Measurements from ENCODE around the gene STOM. TPM values are rescaled to one million over a fixed set of nuclear protein-coding genes. Genes with fewer than 3 reads are reported as not detected.

The STOM gene
- total and polyA plus RNA-seq, 5 experiments from 2014 or later = 16.0 to 193 (median 18.7) TPM

- H3K4me1 Mint-ChIP-seq = peaks cover 24 to 75% (median 49%) of the 10 kb centered on the region in 4 donors
- DNase-seq = no peak
- peak overlapping the region in 1 of 10 donors; percentile 14 for H3K27ac Mint-ChIP-seq
- H3K4me3 Mint-ChIP-seq = no peak overlapping the region
- no peaks in the 10 kb centered on the region for H3K27me3 Mint-ChIP-seq
- POLR2A ChIA-PET = interaction anchor here (0.7 to 1.2 kb wide), 3 partner anchors 11 to 77 kb away, joined by 3 to 4 read pairs (median 3); no protein-coding TSS in a partner anchor
- H3K9me3 Mint-ChIP-seq = no peaks in the 10 kb centered on the region
- peaks cover 0 to 21% (median 14%) of the 10 kb centered on the region in 3 donors for H3K36me3 Mint-ChIP-seq
- no peak for ATAC-seq
These were observed 15.3 kb downstream of the STOM start for GRCh38 chr9:121354762-121355161.

- peak overlapping the region in 7 of 10 donors; percentile 7 to 87 (median 56) for H3K27ac Mint-ChIP-seq
- no peak for ATAC-seq
These were observed 15.9 kb downstream of the STOM start for GRCh38 chr9:121354141-121354540.

GRCh38 chr9:121353241-121354061, 16.6 kb downstream of the STOM start:
- H3K36me3 Mint-ChIP-seq = peaks cover 0 to 31% (median 21%) of the 10 kb centered on the region in 3 donors
- H3K4me1 Mint-ChIP-seq = peaks cover 19 to 62% (median 36%) of the 10 kb centered on the region in 4 donors
- DNase-seq (peak in 5 of 10 donors; percentile 32 to 70 (median 48)), ATAC-seq (peak; percentile 91 to 97)
- POLR2A ChIA-PET = interaction anchor here (1.2 kb wide), 1 partner anchor 10 kb away, joined by 3 read pairs; no protein-coding TSS in a partner anchor
- H3K27me3 Mint-ChIP-seq = peaks cover 0 to 2% (median 0%) of the 10 kb centered on the region in 5 donors
- H3K27ac Mint-ChIP-seq = peak overlapping the region in 7 of 10 donors; percentile 56 to 87 (median 71)
- no peaks in the 10 kb centered on the region for H3K9me3 Mint-ChIP-seq
- peak overlapping the region in 9 of 10 donors; percentile 12 to 72 (median 49) for H3K4me3 Mint-ChIP-seq

More at GRCh38 chr9:121354141-121354540, 15.9 kb downstream of the STOM start:
- Mint-ChIP-seq H3K9me3 (no peaks in the 10 kb centered on the region), H3K4me3 (peak overlapping the region in 2 of 10 donors; percentile 48 to 72), H3K27me3 (no peaks in the 10 kb centered on the region), H3K36me3 (peaks cover 0 to 24% (median 14%) of the 10 kb centered on the region in 3 donors), H3K4me1 (peaks cover 24 to 69% (median 43%) of the 10 kb centered on the region in 4 donors)
- POLR2A ChIA-PET = interaction anchor here (1.0 to 1.2 kb wide), 2 partner anchors 11 to 15 kb away, joined by 3 to 4 read pairs; no protein-coding TSS in a partner anchor
- no peak for DNase-seq

GRCh38 chr9:121350993-121351561, 19.0 kb downstream of the STOM start:
- H3K36me3 Mint-ChIP-seq = peaks cover 0 to 48% (median 34%) of the 10 kb centered on the region in 3 donors
- POLR2A ChIA-PET = no interaction called here
- DNase-seq = no peak
- H3K27me3 Mint-ChIP-seq = peaks cover 0 to 2% (median 0%) of the 10 kb centered on the region in 5 donors
- H3K4me1 Mint-ChIP-seq = peaks cover 10 to 44% (median 18%) of the 10 kb centered on the region in 4 donors
- H3K9me3 Mint-ChIP-seq = no peaks in the 10 kb centered on the region
- H3K4me3 Mint-ChIP-seq = no peak overlapping the region
- H3K27ac Mint-ChIP-seq = no peak overlapping the region
- ATAC-seq = no peak

GRCh38 chr9:121350036-121350435, 20.0 kb downstream of the STOM start:
- DNase-seq (no peak), ATAC-seq (no peak)
- H3K36me3 Mint-ChIP-seq = peaks cover 0 to 51% (median 31%) of the 10 kb centered on the region in 3 donors
- H3K4me1 Mint-ChIP-seq = peaks cover 9 to 40% (median 17%) of the 10 kb centered on the region in 4 donors
- POLR2A ChIA-PET = no interaction called here
- H3K27ac Mint-ChIP-seq = peak overlapping the region in 1 of 10 donors; percentile 44
- H3K9me3 Mint-ChIP-seq = no peaks in the 10 kb centered on the region
- H3K4me3 Mint-ChIP-seq = no peak overlapping the region
- peaks cover 0 to 2% (median 0%) of the 10 kb centered on the region in 5 donors for H3K27me3 Mint-ChIP-seq

GRCh38 chr9:121349009-121349408, 21.0 kb downstream of the STOM start:
- Mint-ChIP-seq H3K9me3 (no peaks in the 10 kb centered on the region), H3K4me1 (peaks cover 9 to 35% (median 14%) of the 10 kb centered on the region in 4 donors)

GRCh38 chr9:121348221-121348620, 21.8 kb downstream of the STOM start:
- POLR2A ChIA-PET = no interaction called here
- Mint-ChIP-seq H3K36me3 (peaks cover 0 to 52% (median 27%) of the 10 kb centered on the region in 3 donors), H3K27me3 (peaks cover 0 to 2% (median 0%) of the 10 kb centered on the region in 5 donors), H3K9me3 (no peaks in the 10 kb centered on the region), H3K27ac (no peak overlapping the region), H3K4me3 (no peak overlapping the region), H3K4me1 (peaks cover 3 to 27% (median 8%) of the 10 kb centered on the region in 4 donors)
- no peak for DNase-seq
- ATAC-seq = no peak

More at GRCh38 chr9:121349009-121349408, 21.0 kb downstream of the STOM start:
- Mint-ChIP-seq H3K27me3 (peaks cover 0 to 2% (median 0%) of the 10 kb centered on the region in 5 donors), H3K4me3 (no peak overlapping the region), H3K36me3 (peaks cover 0 to 50% (median 29%) of the 10 kb centered on the region in 3 donors), H3K27ac (no peak overlapping the region)
- POLR2A ChIA-PET = no interaction called here
- no peak for DNase-seq
- no peak for ATAC-seq

GRCh38 chr9:121345070-121345469, 25.0 kb downstream of the STOM start:
- DNase-seq = no peak
- H3K4me3 Mint-ChIP-seq = no peak overlapping the region
- H3K36me3 Mint-ChIP-seq = peaks cover 0 to 57% (median 20%) of the 10 kb centered on the region in 3 donors
- H3K27me3 Mint-ChIP-seq = peaks cover 0 to 2% (median 0%) of the 10 kb centered on the region in 5 donors
- no peak for ATAC-seq
- no peak overlapping the region for H3K27ac Mint-ChIP-seq
- no peaks in the 10 kb centered on the region for H3K9me3 Mint-ChIP-seq
- peaks cover 0 to 7% (median 1%) of the 10 kb centered on the region in 4 donors for H3K4me1 Mint-ChIP-seq
- POLR2A ChIA-PET = no interaction called here

GRCh38 chr9:121344184-121344583, 25.9 kb downstream of the STOM start:
- Mint-ChIP-seq H3K27me3 (peaks cover 0 to 2% (median 0%) of the 10 kb centered on the region in 5 donors), H3K9me3 (no peaks in the 10 kb centered on the region), H3K27ac (peak overlapping the region in 1 of 10 donors; percentile 24), H3K4me1 (peaks cover 0 to 7% (median 1%) of the 10 kb centered on the region in 4 donors), H3K4me3 (no peak overlapping the region), H3K36me3 (peaks cover 0 to 58% (median 20%) of the 10 kb centered on the region in 3 donors)
- DNase-seq (no peak), ATAC-seq (no peak)
- POLR2A ChIA-PET = no interaction called here

- peaks cover 0 to 49% (median 7%) of the 10 kb centered on the region in 3 donors for H3K36me3 Mint-ChIP-seq
- ATAC-seq (no peak), DNase-seq (no peak)
- no peaks in the 10 kb centered on the region for H3K27me3 Mint-ChIP-seq
- POLR2A ChIA-PET = no interaction called here
- no peaks in the 10 kb centered on the region for H3K9me3 Mint-ChIP-seq
- H3K27ac Mint-ChIP-seq = no peak overlapping the region
- H3K4me3 Mint-ChIP-seq = no peak overlapping the region
- H3K4me1 Mint-ChIP-seq = peaks cover 0 to 15% (median 1%) of the 10 kb centered on the region in 4 donors
These were observed 29.2 kb downstream of the STOM start for GRCh38 chr9:121340676-121341392.

GRCh38 chr9:121339437-121339836, 30.6 kb downstream of the STOM start:
- H3K4me3 Mint-ChIP-seq = no peak overlapping the region
- H3K4me1 Mint-ChIP-seq = peaks cover 0 to 8% (median 1%) of the 10 kb centered on the region in 4 donors
- ATAC-seq (no peak), DNase-seq (no peak)
- no peaks in the 10 kb centered on the region for H3K27me3 Mint-ChIP-seq
- H3K9me3 Mint-ChIP-seq = no peaks in the 10 kb centered on the region
- peaks cover 0 to 43% (median 7%) of the 10 kb centered on the region in 3 donors for H3K36me3 Mint-ChIP-seq
- H3K27ac Mint-ChIP-seq = no peak overlapping the region
- POLR2A ChIA-PET = no interaction called here

- no peak for ATAC-seq
- DNase-seq = no peak
- Mint-ChIP-seq H3K27ac (no peak overlapping the region), H3K27me3 (no peaks in the 10 kb centered on the region), H3K9me3 (no peaks in the 10 kb centered on the region), H3K4me3 (no peak overlapping the region), H3K4me1 (peaks cover 0 to 8% (median 0%) of the 10 kb centered on the region in 4 donors), H3K36me3 (peaks cover 0 to 34% (median 7%) of the 10 kb centered on the region in 3 donors)
- POLR2A ChIA-PET = no interaction called here
These were observed 33.4 kb downstream of the STOM start for GRCh38 chr9:121336665-121337064.
